Embryonic facial prominence (tissue), 1 donor: Measurements from ENCODE around the gene GRSF1.
"Not testable (repeated sequence)": the region's sequence is repeated elsewhere in the genome, so short reads cannot be mapped to it uniquely, and the experiment has no call there.

Experiments
- DNase-seq: peaks from one replicate; pipeline ENCODE4 v3.0.0-alpha.2; 2016; ENCODE audit errors: extremely low spot score

Gene GRSF1

DNA sequence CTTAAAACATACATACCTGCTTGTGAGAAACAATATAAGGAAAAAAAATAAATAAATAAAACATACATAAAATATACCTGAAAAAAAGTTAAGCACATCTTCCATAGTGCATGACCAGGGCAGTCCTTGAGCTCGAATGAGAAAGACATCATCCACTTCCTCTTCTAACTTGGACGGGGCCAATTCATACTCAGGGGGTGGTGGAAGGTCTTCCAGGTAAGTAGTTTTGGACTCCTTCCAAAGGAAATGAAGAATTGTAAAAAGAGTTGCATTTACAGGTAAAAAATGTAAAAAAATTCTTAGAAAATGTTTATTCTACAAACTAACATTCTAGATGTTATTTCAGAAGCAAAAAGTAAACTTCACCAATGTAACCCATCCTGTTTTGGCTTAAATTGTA, 3.6 kb downstream of the GRSF1 start:
- no peak for DNase-seq

DNA sequence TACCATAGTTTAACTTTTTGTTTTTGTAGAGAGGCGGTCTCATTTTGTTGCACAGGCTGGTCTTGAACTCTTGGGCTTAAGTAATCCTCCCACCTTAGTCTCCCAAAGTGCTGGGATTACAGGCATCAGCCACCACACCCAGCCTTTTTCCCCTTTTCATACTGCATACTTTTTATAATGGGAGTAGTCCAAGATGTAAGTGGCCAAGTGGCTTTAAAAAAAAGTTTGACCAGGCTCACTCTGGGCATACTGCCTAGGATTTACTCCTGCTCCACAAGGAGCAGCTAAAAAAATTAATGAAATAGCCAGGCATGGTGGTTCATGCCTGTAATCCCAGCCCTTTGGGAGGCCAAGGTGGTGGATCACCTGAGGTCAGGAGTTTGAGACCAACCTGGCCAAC, 6.0 kb downstream of the GRSF1 start:
- no peak for DNase-seq

DNA sequence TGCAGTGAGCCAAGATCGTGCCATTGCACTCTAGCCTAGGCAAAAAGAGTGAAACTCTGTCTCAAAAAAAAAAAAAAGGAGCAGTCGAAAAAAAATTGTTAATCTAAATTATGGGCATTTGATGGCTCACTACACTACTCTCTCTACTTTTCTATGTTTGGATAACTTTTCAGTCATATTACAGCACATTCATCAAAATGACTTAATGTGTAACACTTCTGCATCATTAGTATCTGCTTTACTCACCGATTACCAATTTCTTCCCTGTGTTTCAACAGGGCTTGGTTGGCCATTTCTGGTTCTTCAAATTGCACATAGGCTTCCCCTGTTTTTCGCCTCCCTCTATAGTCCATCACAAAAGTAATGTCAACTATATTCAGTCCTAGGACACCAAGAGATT, 8.4 kb downstream of the GRSF1 start:
- DNase-seq = no peak

GRCh38 chr4:70830054-70830453, 9.6 kb downstream of the GRSF1 start:
- DNase-seq = no peak

DNA sequence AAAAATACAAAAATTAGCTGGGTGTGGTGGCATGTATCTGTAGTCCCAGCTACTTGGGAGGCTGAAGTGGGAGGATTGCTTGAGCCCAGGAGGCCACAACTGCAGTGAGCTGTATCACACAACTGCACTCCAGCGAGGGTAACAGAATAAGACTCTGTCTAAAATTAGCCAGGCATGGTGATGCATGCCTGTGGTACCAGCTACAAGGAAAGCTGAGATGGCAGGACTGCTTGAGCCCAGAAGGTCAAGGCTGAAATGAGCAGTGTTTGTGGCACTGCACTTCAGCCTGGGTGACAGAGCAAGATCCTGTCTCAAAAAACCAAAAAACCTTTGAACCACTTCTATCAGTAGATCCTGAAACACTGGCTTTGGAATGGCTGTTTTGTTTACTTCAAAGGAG, 10.2 kb downstream of the GRSF1 start:
- no peak for DNase-seq

DNA sequence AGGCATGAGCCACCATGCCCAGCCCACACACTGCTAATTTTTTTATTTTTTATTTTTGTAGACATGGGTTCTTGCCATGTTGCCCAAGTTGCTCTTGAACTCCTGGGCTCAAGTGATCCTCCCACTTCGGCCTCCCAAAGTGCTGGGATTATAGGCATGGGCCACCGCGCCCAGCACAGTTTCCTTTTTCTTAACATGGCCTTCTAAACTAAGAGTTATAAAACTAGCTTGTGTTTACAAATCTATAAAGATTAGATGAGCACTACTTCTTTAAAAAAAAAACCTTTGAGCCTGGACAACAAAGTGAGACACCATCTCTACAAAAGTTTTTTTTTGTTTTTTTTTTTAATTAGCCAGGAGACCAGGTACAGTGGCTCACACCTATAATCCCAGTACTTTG, 10.7 kb downstream of the GRSF1 start:
- DNase-seq = no peak

DNA sequence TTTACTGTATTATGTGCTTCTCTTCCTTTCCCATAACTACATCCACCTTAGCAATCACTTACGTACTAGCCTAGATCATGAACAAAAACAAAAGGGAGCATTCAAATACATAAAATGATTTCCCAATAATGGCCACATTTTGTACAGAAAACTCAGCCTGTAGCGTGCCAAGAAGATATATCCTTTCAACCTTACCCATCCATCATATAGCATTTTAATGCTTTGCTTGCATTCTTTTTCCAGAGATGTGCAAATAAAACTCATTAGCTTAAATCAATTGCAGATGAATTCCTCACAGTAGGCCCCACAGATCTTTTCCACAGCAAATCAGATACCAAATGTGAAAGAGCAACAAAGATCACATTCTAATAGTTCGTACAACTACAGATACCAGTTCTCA, 20.8 kb downstream of the GRSF1 start:
- no peak for DNase-seq

GRCh38 chr4:70818173-70818855, 21.4 kb downstream of the GRSF1 start:
- no peak for DNase-seq

DNA sequence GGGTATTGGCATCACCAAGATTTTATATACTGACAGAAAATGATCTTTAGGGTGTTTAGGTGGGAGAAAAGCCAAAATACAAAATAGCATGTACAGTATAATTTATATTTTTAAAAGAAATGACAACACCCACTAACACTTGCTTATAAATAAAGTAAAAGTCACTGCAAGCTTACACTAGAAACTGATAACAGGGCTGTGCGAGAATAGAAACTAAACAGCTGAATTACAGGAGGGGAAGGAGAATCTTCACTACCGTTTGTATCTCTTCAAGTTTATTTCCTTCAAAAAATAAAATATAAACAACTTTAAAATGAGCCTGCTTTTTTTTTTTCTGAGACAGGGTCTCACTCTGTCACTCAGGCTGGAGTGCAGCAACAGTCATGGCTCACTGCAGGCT, 22.8 kb downstream of the GRSF1 start:
- no peak for DNase-seq

DNA sequence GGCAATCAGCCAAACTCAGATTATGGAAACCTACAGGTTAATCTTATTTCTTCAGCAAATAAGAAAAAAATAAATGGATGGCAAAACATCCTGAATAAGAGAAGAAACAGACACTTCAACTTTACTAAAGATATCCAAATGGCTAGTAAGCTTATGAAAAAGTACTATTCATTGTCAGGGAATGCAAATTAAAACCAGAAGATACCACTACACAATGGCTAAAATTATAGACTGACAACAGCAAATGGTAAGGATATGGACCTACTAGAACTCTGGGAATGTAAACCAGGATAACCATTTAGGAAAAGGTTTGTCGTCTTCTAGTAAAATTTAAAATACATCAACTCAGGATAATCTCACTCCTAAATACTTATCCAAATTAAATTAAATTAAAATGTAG, 24.3 kb downstream of the GRSF1 start:
- no peak for DNase-seq

DNA sequence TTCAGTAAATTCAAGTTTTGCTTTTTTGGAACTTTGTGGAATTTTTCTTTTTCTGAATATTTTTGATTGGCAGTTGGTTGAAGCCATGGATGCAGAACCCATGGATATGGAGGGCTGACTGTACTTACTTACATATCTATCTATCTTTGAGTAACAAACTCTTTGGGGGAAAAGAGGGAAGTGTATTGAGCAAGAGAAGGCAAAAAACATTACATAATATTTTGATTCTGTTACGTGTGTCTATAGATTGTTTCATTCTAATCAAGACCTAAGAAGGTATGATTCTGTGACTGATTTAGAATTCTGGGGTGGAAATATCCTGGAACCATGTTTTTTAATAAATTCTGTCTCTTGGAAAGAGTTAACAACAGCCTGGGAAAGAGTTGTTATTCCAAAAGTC, 31.5 kb downstream of the GRSF1 start:
- no peak for DNase-seq

- no peak for DNase-seq
These were observed 36.6 kb downstream of the GRSF1 start for GRCh38 chr4:70802928-70803580.

DNA sequence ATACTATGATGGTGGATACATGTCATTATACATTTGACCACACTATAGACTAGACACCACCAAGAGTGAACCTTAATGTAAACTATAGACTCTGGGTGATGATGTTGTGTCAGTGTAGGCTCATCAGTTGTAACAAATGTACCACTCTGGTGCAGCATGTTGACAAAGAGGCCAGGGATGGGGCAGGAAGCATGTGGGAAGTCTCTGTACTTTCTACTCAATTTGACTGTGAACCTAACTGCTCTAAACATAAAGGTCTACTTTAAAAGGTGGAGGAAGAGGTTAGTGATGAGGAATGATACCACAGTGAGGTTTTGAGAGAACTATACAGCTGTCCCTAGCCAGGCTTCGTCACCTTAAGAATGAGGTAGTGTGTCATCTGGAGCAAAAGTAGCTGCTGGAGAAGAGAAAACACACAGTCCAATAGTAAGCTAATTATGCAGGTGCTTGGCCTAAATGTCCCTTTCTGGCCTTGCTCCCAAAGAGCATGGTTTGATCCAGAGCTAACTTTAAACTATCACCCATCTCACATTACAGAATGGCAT, 38.4 kb downstream of the GRSF1 start:
- no peak for DNase-seq

DNA sequence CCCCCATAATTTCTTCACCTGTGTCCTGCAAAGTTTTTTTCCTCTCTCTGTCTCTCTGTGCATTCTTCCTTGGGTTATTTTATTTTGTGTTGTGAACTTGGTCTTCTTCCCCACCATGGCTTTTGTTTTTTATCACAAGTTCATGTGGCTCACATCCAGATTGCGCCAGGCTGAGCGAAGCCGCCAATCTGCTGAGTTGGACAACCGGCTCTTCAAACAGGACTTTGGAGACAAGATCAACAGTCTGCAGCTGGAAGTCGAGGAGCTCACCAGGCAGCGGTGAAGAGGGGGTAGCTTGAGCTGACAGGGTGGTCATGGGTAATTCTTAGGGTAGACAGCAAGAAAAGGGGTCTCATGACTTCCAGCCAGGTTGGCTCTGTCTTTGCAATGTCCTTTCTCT, 46.1 kb downstream of the GRSF1 start:
- DNase-seq = no peak

GRCh38 chr4:70788733-70789132, 51.0 kb downstream of the GRSF1 start:
- no peak for DNase-seq

GRCh38 chr4:70787496-70787895, 52.2 kb downstream of the GRSF1 start:
- no peak for DNase-seq

- DNase-seq = no peak
These were observed 56.6 kb downstream of the GRSF1 start for GRCh38 chr4:70783096-70783495.

DNA sequence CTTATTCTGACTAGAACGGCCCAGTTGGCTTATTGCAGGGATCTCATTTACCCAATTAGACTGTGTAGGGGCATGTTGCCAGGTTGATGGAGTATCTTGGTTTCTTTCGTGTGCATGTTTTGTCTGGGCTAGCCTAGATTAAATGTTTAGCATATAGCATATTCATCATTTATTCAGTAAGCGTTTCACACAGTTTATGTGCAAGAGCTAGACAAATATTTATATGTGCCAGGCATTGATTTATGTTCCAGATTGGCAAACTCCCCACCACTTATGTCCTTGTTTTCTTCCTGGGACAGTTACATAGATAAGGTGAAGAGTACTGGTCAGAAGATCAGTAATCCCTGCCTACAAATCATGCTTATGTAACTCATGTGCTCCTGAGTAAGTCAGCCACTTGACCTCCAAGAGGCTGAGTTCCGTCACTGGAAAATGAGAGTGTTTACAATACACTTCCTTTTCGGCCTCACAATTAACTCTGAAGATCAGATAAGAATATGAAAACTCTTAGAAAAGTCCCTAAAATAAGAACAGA, 60.7 kb downstream of the GRSF1 start:
- DNase-seq = no peak

- DNase-seq = no peak
These were observed 66.6 kb downstream of the GRSF1 start for GRCh38 chr4:70772929-70773555.

GRCh38 chr4:70769396-70769795, 70.3 kb downstream of the GRSF1 start:
- not testable (repeated sequence) for DNase-seq

DNA sequence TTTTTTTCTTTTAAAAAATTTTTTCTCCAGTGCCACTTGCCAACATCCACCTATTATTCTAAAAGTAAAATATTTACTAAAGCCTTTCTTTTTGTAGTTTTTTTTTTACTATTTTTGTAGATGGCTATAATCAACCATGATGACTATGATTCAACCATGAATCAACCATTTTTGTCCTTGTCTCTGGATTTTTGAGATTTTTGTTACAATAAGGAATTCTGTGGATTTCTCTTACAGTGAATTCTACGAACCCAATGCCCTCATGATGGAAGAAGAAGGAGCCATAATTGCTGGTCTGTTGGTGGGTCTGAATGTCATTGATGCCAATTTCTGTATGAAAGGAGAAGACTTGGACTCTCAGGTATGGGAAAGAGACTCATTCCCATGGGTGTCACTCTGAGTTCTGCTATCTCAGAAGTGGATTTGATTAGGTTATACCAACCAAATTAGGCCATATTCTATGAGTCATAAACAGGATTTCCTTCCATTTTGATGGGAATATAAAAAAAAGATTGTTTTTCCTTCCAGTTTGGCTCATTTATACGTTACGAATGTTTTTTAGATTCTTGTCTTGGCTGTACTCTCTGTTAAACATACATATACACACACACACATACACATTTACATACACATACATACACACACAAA, 71.3 kb downstream of the GRSF1 start:
- DNase-seq = no peak
